K562 (cell line): ENCODE data around the gene FN1. TPM values are rescaled to one million over a fixed set of nuclear protein-coding genes. Genes with fewer than 3 reads are reported as not detected.

Experiments
- ATAC-seq: fragments of 200-7000 bp; cut with Tn5 transposase; 3 replicates; pipeline ENCODE4 v1.9.1; 2020; ENCODE audit warnings: moderate library complexity
- BruUV-seq: library from RNA; stranded (reverse); fragments of 400-500 nt; replicated peaks from 2 replicates; lab custom pipeline; 2021; lab: Mats Ljungman, UMichigan
- CTCF ChIA-PET: fragments of 300-600 bp; formaldehyde crosslinking; extraction: SDS; loops from one replicate; lab custom pipeline; 2021; ENCODE audit warnings: low intra/inter-chr PET ratio; lab: Yijun Ruan, JAX
- POLR2A ChIA-PET: fragments of 300-600, 350-650 bp; sonication (Branson Sonifier 250); formaldehyde crosslinking; extraction: SDS; loops from one replicate; lab custom pipeline; 2021; ENCODE audit warnings: antibody characterized with exemption, inconsistent platforms; lab: Yijun Ruan, JAX
- DNase-seq, 4 experiments: peaks; one replicate each; pipeline versions ENCODE4 v3.0.0 to v3.0.0-alpha.2; 2011 to 2018; ENCODE audit warnings: low spot score in 3 of 4, mixed read lengths in 3 of 4; ENCODE audit errors: extremely low read depth in 1 of 4
- FAIRE-seq: peaks from 2 replicates; lab custom pipeline; 2011; peaks lifted over from hg19 to GRCh38; lab: Jason Lieb, UNC
- H2AFZ ChIP-seq: 2 replicates; pipeline ENCODE4 v1.6.0; 2011; ENCODE audit warnings: low read depth, low read length, control low read depth, inconsistent platforms
- H3K27ac ChIP-seq: fragments of 200-600 bp; 3 replicates; pipeline ENCODE4 v1.8.0; 2011; ENCODE audit warnings: low read depth, mild to moderate bottlenecking, control low read depth, inconsistent platforms, low read length, moderate library complexity, mixed read lengths; ENCODE audit errors: extremely low read depth
- H3K27me3 ChIP-seq, 2 experiments: fragments of 300-600 bp in 1 of 2; 2 replicates in 1 of 2; 3 replicates in 1 of 2; pipeline versions ENCODE4 v1.6.0 to v1.8.0; 2011; ENCODE audit warnings: inconsistent platforms in 2 of 2, low read length in 2 of 2, mild to moderate bottlenecking in 1 of 2, mixed read lengths in 1 of 2, moderate library complexity in 1 of 2; ENCODE audit not compliant: control insufficient read depth in 2 of 2, insufficient read depth in 2 of 2
- H3K36me3 ChIP-seq: fragments of 300-600 bp; 3 replicates; pipeline ENCODE4 v1.8.0; 2011; ENCODE audit warnings: mild to moderate bottlenecking, low read length, inconsistent platforms; ENCODE audit not compliant: control insufficient read depth, insufficient read depth
- H3K4me1 ChIP-seq, 2 experiments: fragments of 200-600 bp in 1 of 2; replicated peaks in 1 of 2; 2 replicates in 1 of 2; 3 replicates in 1 of 2; pipeline versions ENCODE4 v1.5.1 to v1.8.0; 2011; ENCODE audit warnings: inconsistent platforms in 2 of 2, low read length in 2 of 2, mild to moderate bottlenecking in 1 of 2, mixed read lengths in 1 of 2, moderate library complexity in 1 of 2; ENCODE audit not compliant: control insufficient read depth in 2 of 2, insufficient read depth in 2 of 2
- H3K4me2 ChIP-seq: 2 replicates; pipeline ENCODE4 v1.6.1; 2011; ENCODE audit warnings: low read length, control low read depth, inconsistent platforms, mixed read lengths; ENCODE audit not compliant: insufficient read depth
- H3K4me3 ChIP-seq: fragments of 200-600 bp; sonication (generic), shearing (Covaris generic); 2 replicates; pipeline ENCODE4 v1.5.1; 2016; ENCODE audit warnings: control low read depth, inconsistent platforms
- H3K79me2 ChIP-seq: fragments of 200-600 bp; 3 replicates; pipeline ENCODE4 v1.8.0; 2011; ENCODE audit warnings: low read length, inconsistent platforms; ENCODE audit not compliant: control insufficient read depth, insufficient read depth
- H3K9ac ChIP-seq, 2 experiments: 2 replicates each; pipeline versions ENCODE4 v1.6.0 to v1.6.1; 2011; ENCODE audit warnings: low read depth in 2 of 2, low read length in 2 of 2, control low read depth in 1 of 2, inconsistent platforms in 1 of 2, mild to moderate bottlenecking in 1 of 2, mixed read lengths in 1 of 2; ENCODE audit not compliant: insufficient read depth in 1 of 2
- H3K9me1 ChIP-seq: one replicate; pipeline ENCODE4 v1.6.0; 2011; ENCODE audit warnings: inconsistent platforms, mild to moderate bottlenecking, low read length, moderate library complexity; ENCODE audit not compliant: control insufficient read depth, insufficient read depth
- H3K9me3 ChIP-seq: replicated peaks from 2 replicates; pipeline ENCODE4 v1.5.1; 2011; ENCODE audit warnings: low read depth, low read length, inconsistent platforms; ENCODE audit not compliant: control insufficient read depth, insufficient read depth
- H4K20me1 ChIP-seq: replicated peaks from 2 replicates; pipeline ENCODE4 v1.6.1; 2011; ENCODE audit warnings: low read length, inconsistent platforms, mixed read lengths; ENCODE audit not compliant: control insufficient read depth, insufficient read depth
- BRD9 ChIP-seq: fragments of 450-650 bp; IDR thresholded peaks from 2 replicates; pipeline ENCODE4 v1.6.1; 2018; ENCODE audit warnings: low read depth; ENCODE audit not compliant: partially characterized antibody
- CBX2 ChIP-seq: fragments of 200-600 bp; sonication (generic); IDR thresholded peaks from one replicate; pipeline ENCODE4 v1.6.1; 2012; ENCODE audit warnings: mild to moderate bottlenecking, low read length, inconsistent platforms; ENCODE audit not compliant: insufficient read depth, poor library complexity, severe bottlenecking
- CHAMP1 ChIP-seq: fragments of 450-650 bp; IDR thresholded peaks from 2 replicates; pipeline ENCODE4 v1.6.1; 2016; ENCODE audit warnings: mild to moderate bottlenecking
- ELF4 ChIP-seq: fragments of 450-650 bp; formaldehyde crosslinking; IDR thresholded peaks from 2 replicates; pipeline ENCODE4 v1.4.0; 2022; ENCODE audit warnings: missing genetic modification characterization
- FOXO4 ChIP-seq: fragments of 450-650 bp; formaldehyde crosslinking; IDR thresholded peaks from 2 replicates; pipeline ENCODE4 v1.4.0; 2020; ENCODE audit warnings: mild to moderate bottlenecking, moderate library complexity
- KLF10 ChIP-seq: fragments of 250-450 bp; sonication (Bioruptor Pico); IDR thresholded peaks from 2 replicates; pipeline ENCODE4 v1.6.1; 2021; ENCODE audit warnings: matching md5 sums
- NFIX ChIP-seq: fragments of 250-450 bp; sonication (Bioruptor Pico); IDR thresholded peaks from 2 replicates; pipeline ENCODE4 v1.4.0; 2020; ENCODE audit warnings: low read depth, mild to moderate bottlenecking, moderate library complexity
- PML ChIP-seq: IDR thresholded peaks from 2 replicates; pipeline ENCODE4 v1.6.1; 2012; ENCODE audit warnings: low read length, inconsistent platforms
- SMAD3 ChIP-seq: fragments of 450-650 bp; formaldehyde crosslinking; conservative IDR thresholded peaks from 2 replicates; pipeline ENCODE4 v1.4.0; 2020; ENCODE audit warnings: mild to moderate bottlenecking
- SRSF7 ChIP-seq: fragments of 200-400 bp; formaldehyde crosslinking; optimal IDR thresholded peaks from 2 replicates; pipeline ENCODE3; 2017; ENCODE audit warnings: mild to moderate bottlenecking, low read depth, low read length
- VEZF1 ChIP-seq: fragments of 200-800 bp; sonication (Bioruptor generic); IDR thresholded peaks from 2 replicates; pipeline ENCODE4 v1.6.1; 2017; ENCODE audit warnings: missing genetic modification characterization, missing compliant biosample characterization
- ZBTB49 ChIP-seq: sonication (generic); formaldehyde crosslinking; IDR thresholded peaks from 2 replicates; pipeline ENCODE4 v1.8.0; 2022; ENCODE audit warnings: missing genetic modification reagents, mild to moderate bottlenecking, borderline replicate concordance
- WGBS: fragments of 100-300 bp; shearing (Covaris generic); methylation state at CpG from one replicate; pipeline ENCODE4 v1.1.6; 2016; ENCODE audit warnings: low coverage, mixed read lengths; ENCODE audit not compliant: insufficient coverage; ENCODE audit errors: missing lambda C conversion rate; 5-methylcytosine and 5-hydroxymethylcytosine counted together
- in situ Hi-C: fragments of 300-500 bp; cut with MboI; formaldehyde crosslinking; loops from 4 replicates; pipeline ENCODE4 v1.15.0; 2018; ENCODE audit warnings: inconsistent platforms, mixed read lengths
- intact Hi-C: fragments of 100-400 bp; cut with micrococcal nuclease; formaldehyde crosslinking; loops from 2 replicates; pipeline ENCODE4 v1.14.2; 2022
- polyA plus RNA-seq, 8 experiments: library from polyadenylated mRNA; depleted of rRNA in 4 of 8; stranded (reverse) in 5 of 8; unstranded in 3 of 8; fragments of >200 nt; fragmentation: Nextera tagmentation in 2 of 8; fragmentation: Illumina TruSeq in 1 of 8; extraction: Ambion mirVana in 2 of 8; extraction: Trizol in 1 of 8; gene quantifications; 2 replicates each; pipeline versions ENCODE4 v1.2.1 to v1.2.3, GENCODE V29; 2011 to 2014; ENCODE audit warnings: inconsistent platforms in 1 of 8, missing spikeins in 1 of 8
- total RNA-seq, 7 experiments: library from RNA; depleted of rRNA in 6 of 7; stranded (reverse); fragments of >200 nt in 6 of 7; fragmentation: Illumina TruSeq in 2 of 7; extraction: Trizol in 2 of 7; gene quantifications; 2 replicates each; pipeline versions ENCODE4 v1.2.1 to v1.2.3, GENCODE V29; 2011 to 2021; ENCODE audit warnings: low replicate concordance in 1 of 7

The FN1 gene
- total and polyA plus RNA-seq, 9 of the 15 experiments (the other 6 are each of a cell fraction or from before 2014, with no cell fraction given): 7.4 to 19.1 (median 11.2) TPM

GRCh38 chr2:215404348-215405012, 31.4 kb downstream of the FN1 start:
- no peaks in the 10 kb centered on the region for H3K79me2 ChIP-seq
- H4K20me1 ChIP-seq: no peaks in the 10 kb centered on the region
- intact Hi-C loops: no loop called here
- no peak overlapping the region for H2AFZ ChIP-seq
- FAIRE-seq (no peak), DNase-seq (no peak)
- CTCF ChIA-PET: no interaction called here
- in situ Hi-C loops: no loop called here
- BruUV-seq: no TSS peak
- no peaks in the 10 kb centered on the region for H3K9me1 ChIP-seq
- H3K9ac ChIP-seq: no peak overlapping the region
- 70% methylated on average over 5 of the region's 8 CpGs for WGBS
- H3K36me3 ChIP-seq: peaks cover 3% of the 10 kb centered on the region; the same call in 1 of the 3 replicates
- no peak overlapping the region for H3K4me2 ChIP-seq
- no peaks in the 10 kb centered on the region for H3K27me3 ChIP-seq
- no peaks in the 10 kb centered on the region for H3K9me3 ChIP-seq
- TF ChIP-seq NFIX (CRISPR knock-in tag) (no peak), KLF10 (CRISPR knock-in tag) (no peak), VEZF1 (CRISPR knock-in tag) (no peak), SMAD3 (CRISPR knock-in tag) (no peak), ZBTB49 (no peak), FOXO4 (CRISPR knock-in tag) (no peak), ELF4 (no peak), BRD9 (no peak), SRSF7 (no peak), CHAMP1 (no peak), CBX2 (no peak), PML (no peak)
- TF ChIP-seq, all 486 proteins: peak for 0
- Histone ChIP-seq H3K4me1 (no peaks in the 10 kb centered on the region), H3K27ac (no peak overlapping the region), H3K4me3 (no peak overlapping the region)
- POLR2A ChIA-PET: no interaction called here
- ATAC-seq: no peak
